GM21367 (cell line): ENCODE measurements around the gene NEO1.
A peak's percentile ranks its signal among the peaks of the same experiment; 100 is the strongest.

Source experiments
- ATAC-seq: cut with Tn5 transposase; IDR thresholded peaks from one replicate; pipeline ENCODE4 v1.9.1; 2021; ENCODE audit not compliant: unreplicated experiment

Gene NEO1

GRCh38 chr15:73028031-73028430 is 24.2 kb upstream of the NEO1 start:
- no peak for ATAC-seq

- no peak for ATAC-seq
These were observed 23.3 kb upstream of the NEO1 start for GRCh38 chr15:73028831-73029451.

GRCh38 chr15:73030122-73030679 is 22.1 kb upstream of the NEO1 start:
- ATAC-seq = no peak

GRCh38 chr15:73031648-73032047 is 20.6 kb upstream of the NEO1 start:
- ATAC-seq = no peak

GRCh38 chr15:73033611-73034010 is 18.7 kb upstream of the NEO1 start:
- ATAC-seq = no peak

- ATAC-seq = no peak
These were observed 18.0 kb upstream of the NEO1 start for GRCh38 chr15:73034221-73034620.

- no peak for ATAC-seq
These were observed 17.0 kb upstream of the NEO1 start for GRCh38 chr15:73035221-73035620.

GRCh38 chr15:73038220-73038619 is 14.0 kb upstream of the NEO1 start:
- no peak for ATAC-seq

GRCh38 chr15:73046073-73046472 is 6.2 kb upstream of the NEO1 start:
- no peak for ATAC-seq

GRCh38 chr15:73047882-73048281 is 4.4 kb upstream of the NEO1 start:
- ATAC-seq = no peak

- ATAC-seq = no peak
These were observed 3.5 kb upstream of the NEO1 start for GRCh38 chr15:73048624-73049295.

GRCh38 chr15:73049564-73050215 is 2.6 kb upstream of the NEO1 start:
- ATAC-seq = no peak

- no peak for ATAC-seq
These were observed 1.5 kb upstream of the NEO1 start for GRCh38 chr15:73050561-73051295.

- no peak for ATAC-seq
These were observed 864 bp upstream of the NEO1 start for GRCh38 chr15:73051391-73051806.

- ATAC-seq = peak; percentile 30
These were observed 562 bp downstream of the NEO1 start for GRCh38 chr15:73052653-73053397.

GRCh38 chr15:73053398-73053723 is 1.1 kb downstream of the NEO1 start:
- no peak for ATAC-seq

GRCh38 chr15:73054417-73054953 is 2.2 kb downstream of the NEO1 start:
- no peak for ATAC-seq

GRCh38 chr15:73056460-73056859 is 4.2 kb downstream of the NEO1 start:
- no peak for ATAC-seq

- no peak for ATAC-seq
These were observed 6.2 kb downstream of the NEO1 start for GRCh38 chr15:73058437-73058836.

- no peak for ATAC-seq
These were observed 12.9 kb downstream of the NEO1 start for GRCh38 chr15:73065114-73065513.

- no peak for ATAC-seq
These were observed 16.8 kb downstream of the NEO1 start for GRCh38 chr15:73069109-73069508.
